Fibroblast of peridontal ligament (primary cell): ENCODE measurements around the gene POGLUT3.

Source experiments
- DNase-seq: peaks from one replicate; pipeline ENCODE4 v3.0.0-alpha.2; 2010; ENCODE audit errors: extremely low read depth

The POGLUT3 gene, protein sequence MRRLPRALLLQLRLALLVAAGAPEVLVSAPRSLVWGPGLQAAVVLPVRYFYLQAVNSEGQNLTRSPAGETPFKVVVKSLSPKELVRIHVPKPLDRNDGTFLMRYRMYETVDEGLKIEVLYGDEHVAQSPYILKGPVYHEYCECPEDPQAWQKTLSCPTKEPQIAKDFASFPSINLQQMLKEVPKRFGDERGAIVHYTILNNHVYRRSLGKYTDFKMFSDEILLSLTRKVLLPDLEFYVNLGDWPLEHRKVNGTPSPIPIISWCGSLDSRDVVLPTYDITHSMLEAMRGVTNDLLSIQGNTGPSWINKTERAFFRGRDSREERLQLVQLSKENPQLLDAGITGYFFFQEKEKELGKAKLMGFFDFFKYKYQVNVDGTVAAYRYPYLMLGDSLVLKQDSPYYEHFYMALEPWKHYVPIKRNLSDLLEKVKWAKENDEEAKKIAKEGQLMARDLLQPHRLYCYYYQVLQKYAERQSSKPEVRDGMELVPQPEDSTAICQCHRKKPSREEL

DNA sequence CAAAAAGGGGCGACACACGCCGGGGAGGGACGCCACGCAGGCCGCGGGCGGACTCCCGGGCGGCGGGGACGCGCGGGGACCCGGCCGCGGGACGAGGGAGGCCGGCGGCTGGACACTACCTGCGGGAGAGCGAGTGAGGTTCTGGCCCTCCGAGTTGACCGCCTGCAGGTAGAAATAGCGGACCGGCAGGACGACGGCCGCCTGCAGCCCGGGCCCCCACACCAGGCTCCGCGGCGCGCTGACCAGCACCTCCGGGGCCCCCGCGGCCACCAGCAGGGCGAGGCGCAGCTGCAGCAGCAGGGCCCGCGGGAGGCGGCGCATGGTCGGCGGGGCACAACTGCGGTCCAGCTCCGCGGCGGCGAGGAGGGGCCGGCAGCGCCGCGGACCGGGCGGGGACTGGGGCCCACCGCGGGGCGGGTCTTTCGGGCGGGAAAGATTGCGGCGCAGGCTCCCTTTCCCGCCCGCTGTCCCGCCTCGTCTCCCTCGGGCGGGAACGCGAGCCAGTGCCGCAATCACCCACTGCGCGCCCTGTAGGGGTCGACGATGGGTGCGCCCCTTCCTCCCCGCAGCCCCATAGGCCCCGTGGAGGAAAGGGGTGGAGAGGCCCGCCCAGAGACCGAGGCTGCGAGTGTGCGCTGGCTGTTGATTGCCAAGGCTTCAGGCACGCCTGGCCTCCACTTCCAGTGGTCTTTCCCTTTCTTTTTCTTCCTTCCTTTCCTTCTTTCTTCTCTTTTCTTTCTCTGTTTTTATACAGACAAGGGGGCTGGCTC lies at the start of gene POGLUT3:
TSS of gene POGLUT3 (minus strand) at position 339 of the 770 bp plus-strand sequence. CDS start at position 321, 18 bp downstream.
- DNase-seq = peak; percentile 35

DNA sequence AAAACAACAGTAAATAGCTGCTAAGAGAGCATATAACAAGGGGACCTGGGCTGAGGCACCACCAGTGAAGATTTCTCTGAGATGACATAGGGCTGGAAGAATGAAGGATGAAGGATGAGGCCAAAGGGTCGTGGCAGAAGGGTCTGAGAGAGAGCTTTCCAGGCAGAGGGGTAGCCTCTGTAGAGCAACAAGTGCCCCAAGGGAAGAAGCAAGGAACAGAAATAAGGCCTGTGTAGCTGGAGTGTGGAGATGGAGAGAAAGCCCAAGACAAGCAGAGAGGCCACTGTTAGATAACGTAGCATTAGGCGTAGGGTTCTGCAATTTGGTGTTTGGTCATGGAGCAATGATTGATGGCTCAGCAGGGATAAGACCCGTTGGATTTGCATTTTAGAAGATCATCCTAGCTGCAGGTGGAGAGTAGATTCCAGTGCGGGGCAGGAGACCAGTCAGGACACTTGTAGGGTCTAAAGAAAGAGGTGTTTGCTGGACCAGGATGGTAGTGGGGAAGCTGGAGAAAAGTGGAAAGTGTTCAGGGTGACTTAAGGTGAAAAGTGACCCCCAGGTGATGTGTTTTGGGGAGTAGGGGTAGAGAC lies 47.8 kb upstream of the POGLUT3 start:
- no peak for DNase-seq

DNA sequence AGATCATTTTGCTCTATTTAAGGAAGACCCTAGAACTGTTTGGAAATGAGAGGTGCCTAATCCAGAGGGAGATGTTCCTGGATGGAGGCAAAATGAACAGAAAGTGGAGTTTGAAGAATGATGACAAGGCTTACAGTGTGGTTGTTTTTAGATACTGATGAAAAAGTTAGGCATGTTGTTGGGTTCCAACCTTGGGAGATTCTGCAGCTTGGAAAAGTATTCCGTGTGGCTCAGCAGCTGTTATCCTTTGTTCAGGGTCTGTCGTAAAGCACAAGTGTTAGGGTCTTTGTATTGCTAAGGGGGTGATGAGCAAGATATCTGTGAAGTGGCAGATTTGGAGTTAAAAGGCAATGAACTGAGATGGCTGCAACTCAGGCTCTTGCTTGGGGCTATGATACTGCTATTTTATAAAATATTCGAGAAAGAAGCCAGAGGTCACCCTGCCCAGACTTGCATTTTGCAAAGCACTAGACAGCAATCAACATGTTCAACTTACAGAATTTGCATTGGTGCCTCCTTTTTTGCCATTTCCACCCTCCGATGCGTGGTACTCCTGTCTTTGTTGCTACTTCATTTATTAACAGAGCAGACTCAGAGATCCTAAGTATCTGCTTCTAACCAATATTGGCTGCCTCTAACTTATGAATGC lies 45.3 kb upstream of the POGLUT3 start:
- no peak for DNase-seq

DNA sequence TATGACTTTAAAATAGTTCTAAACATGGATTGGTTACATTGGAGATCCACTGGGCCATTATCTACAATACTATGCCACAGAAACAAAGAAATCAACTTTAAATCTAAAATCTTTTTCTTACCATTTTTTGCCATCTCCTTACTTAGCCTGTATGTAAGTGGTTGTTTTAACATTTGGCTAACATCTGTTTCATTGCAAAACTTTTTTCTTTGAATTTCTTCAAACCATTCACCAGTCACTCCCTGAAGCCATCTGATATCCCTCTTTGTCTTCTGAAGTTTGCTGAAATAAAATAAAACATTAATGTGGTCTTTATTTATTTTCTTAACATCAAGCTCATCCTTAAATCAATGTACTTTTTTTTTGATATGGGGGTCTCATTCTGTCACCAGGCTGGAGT lies 43.3 kb upstream of the POGLUT3 start:
- no peak for DNase-seq

DNA sequence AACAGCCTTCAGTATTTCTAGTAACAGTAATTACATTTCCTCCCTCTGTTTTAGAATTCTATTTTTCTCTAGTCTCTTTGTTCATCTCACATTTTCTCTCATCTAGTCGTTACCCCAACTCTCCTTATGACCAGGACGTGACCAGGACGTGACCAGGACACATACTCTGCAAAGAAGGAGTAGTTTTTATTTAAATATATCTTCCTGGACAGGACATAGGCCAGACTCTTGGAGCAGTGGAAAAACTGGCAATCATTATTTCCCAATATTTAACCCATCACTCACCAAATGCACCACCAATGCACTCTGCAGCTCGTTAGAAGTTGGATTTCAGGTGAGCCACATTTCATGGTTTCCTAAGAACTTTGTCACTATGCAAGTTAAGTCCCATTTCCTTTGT lies 40.3 kb upstream of the POGLUT3 start:
- no peak for DNase-seq

DNA sequence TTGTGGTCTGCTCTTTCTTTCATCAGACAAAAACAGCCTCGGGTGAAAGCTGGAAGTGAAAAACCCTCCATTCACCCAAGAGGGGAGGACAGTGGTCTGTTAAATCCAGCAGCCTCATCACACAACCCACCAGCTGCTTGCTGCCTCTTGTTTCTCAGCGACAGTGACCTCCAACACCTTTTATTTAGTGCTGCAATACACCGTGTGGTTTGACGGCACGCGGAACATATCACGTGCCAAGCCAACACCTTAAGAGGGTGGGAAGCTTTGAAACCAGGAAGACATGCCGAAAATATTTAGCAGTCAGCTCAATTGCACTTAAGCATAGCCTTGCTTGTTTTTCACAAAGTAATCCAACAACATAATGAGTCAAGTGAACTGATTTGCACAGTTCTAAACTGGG lies 39.8 kb upstream of the POGLUT3 start:
- DNase-seq = no peak

DNA sequence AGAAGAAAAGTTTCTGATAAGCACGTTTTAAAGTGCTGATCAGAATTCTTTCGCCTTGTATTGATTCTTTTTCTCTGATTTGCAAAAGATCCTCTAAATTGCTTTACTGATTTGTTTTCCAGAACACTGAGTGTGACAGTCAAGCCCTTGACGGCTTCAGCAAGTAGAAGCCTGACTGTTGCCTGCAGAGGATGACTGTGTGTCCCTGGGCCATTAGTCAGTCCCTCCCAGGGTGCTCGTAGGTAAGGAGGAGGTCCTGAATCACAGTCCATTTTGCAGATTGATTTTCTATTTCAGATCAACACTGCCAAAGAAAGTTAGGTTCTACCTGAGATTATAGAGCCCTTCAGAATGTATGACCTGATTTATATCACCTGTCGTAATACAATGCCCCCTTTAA lies 38.6 kb upstream of the POGLUT3 start:
- no peak for DNase-seq

DNA sequence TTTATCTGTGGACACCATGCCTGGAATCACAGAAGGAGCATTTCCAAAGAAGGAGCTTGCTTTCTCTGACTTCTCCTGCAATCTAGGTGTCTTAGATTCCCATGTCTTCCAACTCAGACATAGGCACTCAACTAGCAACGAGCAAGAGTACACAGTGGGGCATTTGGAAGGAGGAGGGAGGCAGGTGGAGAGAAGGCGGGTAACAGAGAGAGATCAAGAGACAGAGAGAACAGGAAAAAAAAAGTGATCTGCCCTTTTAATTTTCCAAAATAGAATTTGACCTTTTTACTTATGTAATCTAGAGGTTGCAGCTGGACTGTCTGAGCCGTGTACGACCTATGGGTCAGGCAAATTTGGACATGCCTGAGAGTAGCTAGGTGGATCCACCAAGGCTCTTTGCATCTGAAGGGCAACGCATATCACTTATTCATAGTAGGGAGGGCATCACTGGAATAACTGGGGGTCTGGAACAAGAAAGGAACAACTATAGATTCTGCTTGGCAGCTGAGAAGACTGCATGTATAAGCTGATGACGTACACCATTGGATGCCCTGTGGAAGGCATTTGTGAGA lies 37.3 kb upstream of the POGLUT3 start:
- no peak for DNase-seq

DNA sequence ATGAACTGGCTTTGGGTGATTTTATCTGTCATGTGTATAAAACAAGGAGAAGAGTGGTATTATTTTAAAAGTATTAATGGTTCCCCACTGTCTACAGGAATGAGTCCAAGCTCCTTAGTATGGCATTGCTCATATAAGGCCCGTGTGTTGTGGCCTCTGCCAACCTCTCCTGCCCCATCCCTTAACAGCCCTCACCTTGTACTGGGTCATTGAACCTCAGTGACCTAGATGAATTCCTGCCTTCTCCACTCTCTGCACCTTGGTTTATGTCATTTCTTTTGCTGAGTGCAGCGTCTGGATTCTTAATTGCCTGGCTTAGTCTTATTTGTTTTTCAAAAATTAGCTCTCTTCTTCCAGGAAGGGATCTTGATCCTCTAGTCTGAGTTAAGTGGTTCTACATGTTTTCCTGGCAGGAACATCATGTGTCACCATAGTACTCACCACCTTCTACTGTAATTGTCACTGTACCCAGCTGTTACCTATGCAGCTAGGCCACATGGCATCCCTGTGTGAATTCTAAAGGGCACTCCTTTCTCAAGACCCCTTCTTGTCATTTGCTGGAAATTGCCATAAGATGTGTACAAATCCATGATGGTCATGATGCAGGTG lies 36.2 kb upstream of the POGLUT3 start:
- DNase-seq = no peak

DNA sequence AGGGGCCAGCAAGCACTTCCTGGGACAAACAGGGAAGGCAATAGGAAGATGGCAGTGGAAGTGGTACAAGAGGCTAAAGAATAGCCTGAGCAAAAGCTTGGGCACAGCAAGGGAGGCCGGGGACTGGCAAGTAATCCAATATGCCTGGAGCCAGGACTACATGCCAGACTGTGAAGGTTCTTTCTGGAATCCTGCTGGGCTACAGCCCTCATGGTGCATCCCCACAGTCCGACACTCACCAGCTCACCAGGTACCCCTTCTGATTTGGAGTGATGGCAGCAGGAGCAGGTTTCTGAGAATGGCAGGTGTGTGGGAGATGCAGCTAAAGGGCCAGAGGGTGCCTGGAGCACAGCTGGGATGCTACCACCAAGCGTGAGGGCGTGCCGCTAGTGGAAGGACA lies 32.2 kb upstream of the POGLUT3 start:
- no peak for DNase-seq

DNA sequence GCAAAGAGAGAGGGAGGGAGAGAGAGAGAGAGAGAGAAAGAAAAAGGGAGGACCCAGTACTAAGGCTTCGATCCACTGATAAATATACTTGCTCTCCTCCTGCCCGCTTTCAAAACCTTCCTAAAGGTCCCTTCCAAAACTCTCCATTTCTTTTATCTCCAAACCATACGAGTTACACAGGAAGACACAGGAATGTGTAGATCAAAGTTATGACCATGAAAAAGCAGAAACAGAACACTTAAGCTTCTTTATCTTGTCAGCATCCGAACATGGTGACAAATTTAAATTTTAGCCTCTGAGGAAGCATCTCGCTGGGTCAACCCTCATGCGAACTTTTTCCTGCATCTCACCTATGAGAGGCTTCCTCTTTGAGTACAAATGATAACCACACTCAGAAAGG lies 29.2 kb upstream of the POGLUT3 start:
- no peak for DNase-seq

DNA sequence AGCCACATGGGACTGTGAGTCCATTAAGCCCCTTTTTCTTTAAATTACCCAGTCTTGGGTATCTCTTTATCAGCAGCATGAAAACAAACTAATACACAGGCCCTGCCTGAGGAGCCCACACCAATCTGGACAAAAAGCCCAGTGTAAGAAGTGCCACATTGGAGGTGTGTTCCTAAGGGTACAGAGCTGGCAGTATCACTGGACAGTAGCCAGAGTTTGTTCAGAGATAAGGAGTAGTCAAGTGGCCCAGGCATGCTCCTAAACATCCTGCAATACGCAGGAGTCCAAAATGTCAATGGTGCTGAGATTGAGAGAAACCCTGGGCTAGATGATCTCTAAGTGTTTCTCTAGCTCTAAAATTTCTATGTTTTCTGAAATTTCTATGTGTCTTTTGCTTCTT lies 27.0 kb upstream of the POGLUT3 start:
- no peak for DNase-seq

DNA sequence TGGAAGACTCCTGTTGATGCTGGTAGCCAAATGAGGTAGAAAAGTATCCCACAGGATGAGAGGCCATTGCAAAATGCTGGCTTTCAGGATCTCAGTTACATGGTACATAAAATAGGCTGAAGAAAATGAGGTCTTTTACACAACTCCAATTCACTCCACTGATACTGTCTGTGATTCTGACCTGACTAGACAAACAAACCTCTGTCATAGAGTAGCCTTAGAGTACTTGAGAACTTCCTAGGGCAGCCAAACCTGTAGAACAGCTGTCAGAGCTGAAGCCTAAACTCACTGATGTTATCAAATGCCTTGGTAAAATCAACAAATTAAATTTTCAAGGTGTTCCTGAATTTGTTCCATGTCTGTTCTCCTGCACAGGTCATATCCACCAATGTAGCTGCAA lies 26.2 kb upstream of the POGLUT3 start:
- DNase-seq = no peak

DNA sequence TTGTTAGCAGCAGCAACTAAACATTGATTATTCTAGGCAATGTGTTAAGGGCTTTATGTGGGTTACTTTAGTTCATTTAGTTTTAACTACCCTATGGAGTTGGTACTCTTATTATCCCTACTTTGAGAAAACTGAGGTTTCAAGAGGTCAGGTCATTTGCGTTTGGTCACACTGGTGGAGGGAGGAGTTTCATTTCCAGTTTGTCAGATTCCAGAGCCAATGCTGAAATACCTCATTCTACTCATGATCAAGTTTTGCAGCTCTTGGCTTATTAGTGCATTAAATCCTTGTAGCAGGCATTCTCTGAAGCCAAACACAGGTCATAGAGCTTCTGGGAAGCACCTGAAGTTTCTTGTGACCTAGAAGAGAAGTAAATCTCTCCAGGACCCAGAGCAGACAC lies 24.1 kb upstream of the POGLUT3 start:
- no peak for DNase-seq

DNA sequence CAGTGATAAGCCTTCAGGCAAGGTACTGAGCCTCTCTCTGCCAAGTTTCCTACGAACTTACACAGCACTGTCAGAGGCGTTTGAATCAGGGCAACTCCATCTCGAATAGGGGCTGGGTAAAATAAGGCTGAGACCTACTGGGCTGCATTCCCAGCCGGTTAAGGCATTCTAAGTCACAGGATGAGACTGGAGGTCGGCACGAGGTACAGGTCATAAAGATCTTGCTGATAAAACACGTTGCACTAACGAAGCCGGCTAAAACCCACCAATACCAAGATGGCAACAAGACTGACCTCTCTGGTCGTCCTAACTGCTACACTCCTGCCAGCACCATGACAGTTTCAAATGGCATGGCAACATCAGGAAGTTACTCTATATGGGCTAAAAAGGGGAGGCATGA lies 20.4 kb upstream of the POGLUT3 start:
- no peak for DNase-seq

DNA sequence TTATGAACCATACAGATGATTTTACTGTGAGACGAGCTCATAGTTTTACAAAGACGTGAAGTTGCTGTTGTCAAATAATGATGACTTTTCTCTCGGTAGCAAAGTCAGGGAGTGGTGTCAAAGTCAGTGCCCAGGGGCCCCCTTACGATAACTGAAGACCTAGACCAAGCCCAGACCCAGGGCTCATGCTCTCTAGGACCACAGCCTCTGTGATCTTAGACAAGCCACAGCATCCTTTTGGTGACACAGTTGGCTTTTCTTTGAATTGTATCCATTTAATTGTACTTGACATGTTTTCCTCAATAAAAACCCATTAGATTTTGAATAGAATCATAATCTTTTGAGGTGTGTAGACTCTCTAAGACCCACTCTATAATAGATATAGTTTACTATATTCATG lies 17.9 kb upstream of the POGLUT3 start:
- no peak for DNase-seq

DNA sequence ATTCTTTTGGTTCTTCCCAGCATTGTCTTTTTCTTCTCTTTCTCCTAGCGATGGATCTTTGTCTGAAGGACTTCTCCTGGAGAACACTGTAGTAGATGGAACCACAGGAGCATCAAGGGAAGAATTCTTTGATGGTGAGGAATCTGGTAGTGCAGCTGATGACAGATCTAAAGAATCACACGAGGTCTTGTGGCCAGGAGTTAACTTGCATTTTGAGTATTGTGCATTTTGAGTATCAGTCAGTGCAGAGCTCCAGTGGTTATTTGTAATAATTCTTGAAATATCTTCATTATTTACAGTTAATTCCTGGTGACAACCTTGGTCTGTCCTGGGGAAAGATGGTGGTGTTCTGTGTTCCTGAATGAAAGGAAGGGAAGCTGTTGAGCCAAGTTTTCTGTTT lies 14.5 kb upstream of the POGLUT3 start:
- no peak for DNase-seq

DNA sequence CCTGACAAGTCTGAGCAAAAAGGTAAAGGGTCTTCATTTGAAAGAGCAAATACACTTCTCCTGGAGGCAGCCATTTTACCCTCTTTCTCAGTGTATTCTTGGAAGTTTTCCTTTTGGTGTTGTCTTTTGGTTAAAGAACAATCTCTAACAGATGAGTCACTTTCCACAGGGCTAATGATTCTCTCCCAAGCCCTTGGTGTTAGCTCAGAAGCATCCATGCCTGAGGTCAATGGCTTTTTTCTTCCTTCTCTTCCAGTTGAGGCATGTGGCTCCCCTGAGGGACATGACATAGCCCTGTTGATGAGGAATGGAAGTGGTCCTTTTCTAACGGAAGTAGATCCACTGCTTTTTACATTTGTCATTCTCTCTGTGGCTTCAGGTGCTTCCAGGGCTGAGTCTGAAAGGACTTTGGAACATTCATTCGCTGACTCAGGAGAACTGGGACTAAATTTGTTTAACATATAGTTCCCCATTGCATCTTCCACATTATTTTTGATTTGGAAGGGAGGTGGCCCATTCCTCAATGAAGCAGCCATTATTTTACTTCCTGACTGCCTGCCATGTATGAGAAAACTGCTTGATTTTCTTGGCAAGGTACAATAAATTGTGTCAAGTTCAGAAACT lies 13.8 kb upstream of the POGLUT3 start:
- DNase-seq = peak; percentile 64

DNA sequence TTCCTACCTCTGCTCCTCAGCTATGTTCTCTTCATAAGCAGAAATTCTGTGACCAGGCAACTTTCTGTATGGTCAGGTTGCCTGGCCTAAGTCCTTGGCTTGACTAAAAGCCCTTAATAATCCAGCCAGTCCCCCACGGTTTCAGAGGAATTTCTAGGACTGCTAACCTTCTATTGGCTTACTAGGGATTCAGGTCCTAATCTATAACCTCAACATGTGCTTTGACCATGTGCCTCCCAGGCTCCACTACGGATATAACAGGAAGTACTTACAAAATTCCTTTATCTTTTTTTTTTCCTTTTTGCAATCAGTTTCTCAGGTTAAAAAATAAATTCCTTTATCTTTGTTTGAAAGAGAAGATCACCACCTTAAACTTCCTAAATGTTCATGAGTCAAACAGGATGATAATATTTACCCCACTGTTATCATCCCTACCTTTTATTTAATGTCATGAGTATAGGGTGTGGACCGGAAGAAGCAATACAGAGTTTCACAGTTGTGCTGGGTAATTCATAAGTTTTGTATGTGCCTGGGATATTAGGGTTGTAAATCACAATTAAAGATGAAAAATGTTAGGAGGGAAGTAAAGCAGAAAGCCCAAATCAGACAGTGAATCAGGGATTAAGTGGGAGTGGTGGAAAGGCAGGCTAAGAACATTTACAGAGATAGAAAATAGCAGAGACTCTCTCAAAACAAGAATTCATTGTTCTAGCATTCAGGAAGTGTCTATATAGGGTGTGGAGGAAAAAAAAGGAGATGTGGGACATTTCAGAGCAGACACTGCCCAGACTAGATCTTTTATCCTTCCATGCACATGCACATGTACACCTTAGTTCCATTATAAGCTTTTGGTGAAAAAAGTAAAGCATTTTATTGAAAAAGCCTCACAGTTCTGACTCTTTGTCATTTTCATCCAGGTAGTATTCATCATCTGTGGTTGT lies 10.7 kb upstream of the POGLUT3 start:
- no peak for DNase-seq

DNA sequence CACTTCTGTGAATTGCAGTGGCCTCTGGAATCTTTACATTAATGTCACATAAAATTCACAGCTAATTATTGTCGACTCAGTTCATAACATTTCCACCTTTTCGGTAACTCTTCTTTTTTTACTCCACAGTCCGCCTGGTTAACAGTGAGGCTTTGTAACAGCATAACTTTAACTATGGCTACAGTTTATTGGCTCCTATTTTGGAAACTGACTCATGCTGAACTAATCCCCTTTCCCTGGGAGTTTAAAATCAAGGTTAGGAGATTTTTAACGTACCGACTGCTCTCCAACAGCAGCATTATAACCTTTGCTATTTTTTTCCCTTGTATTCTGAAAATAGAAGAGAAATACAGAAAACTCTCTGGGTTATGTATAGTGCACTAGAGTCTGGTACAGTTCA lies 3.2 kb upstream of the POGLUT3 start:
- no peak for DNase-seq
